Skeletal muscle cell (primary cell): ENCODE measurements around the gene DCANP1.
"Not testable (repeated sequence)": the region's sequence is repeated elsewhere in the genome, so short reads cannot be mapped to it uniquely, and the experiment has no call there.

Source experiments
- DNase-seq: peaks from one replicate; pipeline ENCODE4 v3.0.0-alpha.2; 2010; ENCODE audit warnings: low read depth
- H3K4me3 ChIP-seq: 2 replicates; pipeline ENCODE4 v1.5.1; 2011; ENCODE audit warnings: low read depth, mild to moderate bottlenecking, control low read depth, low read length, moderate library complexity

The DCANP1 gene, protein sequence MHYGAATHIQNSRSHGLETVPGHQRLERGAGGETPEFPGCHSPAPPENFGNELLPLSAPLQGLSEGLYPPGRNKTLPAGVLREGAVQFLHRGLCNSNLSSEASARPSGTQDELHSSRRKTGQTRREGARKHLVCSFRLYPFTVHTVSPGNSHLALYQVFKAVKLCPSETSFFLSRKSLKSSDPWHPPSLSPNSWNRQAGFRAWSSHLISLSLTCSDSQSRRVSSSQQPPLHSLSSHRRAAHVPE

DNA sequence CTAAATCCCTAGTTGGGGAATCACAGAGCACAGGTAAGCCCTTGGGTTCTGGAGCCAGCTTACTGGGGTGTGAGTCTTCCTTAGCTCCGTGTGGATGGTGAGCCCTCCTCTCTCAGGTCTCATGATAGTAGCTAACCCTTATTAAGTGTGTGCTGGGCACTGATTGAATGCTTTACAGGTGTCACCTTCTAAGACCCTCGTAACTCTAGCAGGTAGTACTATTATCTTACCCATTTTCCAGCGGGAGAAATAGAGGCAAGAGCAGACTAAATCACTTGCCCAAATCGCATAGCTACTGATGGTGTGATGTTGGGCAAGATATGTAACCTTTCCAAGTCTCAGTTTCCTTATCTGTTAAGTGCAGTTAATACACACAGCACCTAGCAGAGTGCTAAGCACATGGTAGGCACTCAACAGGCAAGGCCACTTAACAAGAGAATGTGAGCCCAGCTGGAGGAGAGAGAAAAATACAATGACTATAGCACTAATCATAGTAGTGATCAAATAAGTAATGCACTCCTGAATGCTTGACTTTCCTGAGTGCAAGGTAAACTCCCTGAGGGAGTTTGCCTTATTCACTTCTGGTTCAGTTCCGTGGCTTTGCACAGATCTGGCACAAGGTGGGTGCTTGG lies at the start of gene DCANP1:
Gene DCANP1 (minus strand): TSS at position 51 of the 632 bp plus-strand sequence. CDS start 240 bp downstream, outside the sequence.
- H3K4me3 ChIP-seq = no peak within 1 kb of the TSS
- no peak for DNase-seq

DNA sequence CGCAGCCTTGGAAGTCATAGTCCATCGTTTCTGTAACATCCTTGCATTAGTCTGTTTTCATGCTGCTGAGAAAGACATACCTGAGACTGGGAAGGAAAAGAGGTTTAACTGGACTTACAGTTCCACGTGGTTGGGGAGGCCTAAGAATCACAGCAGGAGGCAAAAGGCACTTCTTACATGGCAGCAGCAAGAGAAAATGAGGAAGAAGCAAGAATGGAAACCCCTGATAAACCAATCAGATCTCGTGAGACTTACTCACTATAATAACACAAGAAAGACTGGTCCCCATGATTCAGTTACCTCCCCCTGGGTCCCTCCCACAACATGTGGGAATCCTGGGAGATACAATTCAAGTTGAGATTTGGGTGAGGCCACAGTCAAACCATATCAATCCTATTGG lies 48.4 kb upstream of the DCANP1 start:
- not testable (repeated sequence) for DNase-seq, H3K4me3 ChIP-seq

DNA sequence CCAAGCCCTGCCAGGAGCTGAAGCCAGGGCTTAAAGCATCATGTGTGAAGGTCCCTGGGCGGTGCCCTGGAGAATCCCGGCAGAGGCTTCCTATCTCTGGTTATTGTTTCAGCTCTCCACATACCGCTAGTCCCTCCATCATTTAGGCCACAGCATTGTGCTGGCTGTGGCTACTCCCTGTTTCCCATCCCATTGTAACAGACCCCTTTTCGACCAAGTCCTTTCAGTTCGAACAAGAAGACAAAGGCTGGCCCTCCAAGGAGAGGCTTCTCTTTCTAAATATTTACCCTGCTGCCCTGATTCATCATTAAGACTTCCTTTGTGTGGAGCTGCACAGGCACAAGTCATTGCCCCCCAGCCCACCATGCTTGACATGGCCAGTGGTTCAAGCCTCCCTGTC lies 47.0 kb upstream of the DCANP1 start:
- H3K4me3 ChIP-seq = no peak overlapping the region
- no peak for DNase-seq

DNA sequence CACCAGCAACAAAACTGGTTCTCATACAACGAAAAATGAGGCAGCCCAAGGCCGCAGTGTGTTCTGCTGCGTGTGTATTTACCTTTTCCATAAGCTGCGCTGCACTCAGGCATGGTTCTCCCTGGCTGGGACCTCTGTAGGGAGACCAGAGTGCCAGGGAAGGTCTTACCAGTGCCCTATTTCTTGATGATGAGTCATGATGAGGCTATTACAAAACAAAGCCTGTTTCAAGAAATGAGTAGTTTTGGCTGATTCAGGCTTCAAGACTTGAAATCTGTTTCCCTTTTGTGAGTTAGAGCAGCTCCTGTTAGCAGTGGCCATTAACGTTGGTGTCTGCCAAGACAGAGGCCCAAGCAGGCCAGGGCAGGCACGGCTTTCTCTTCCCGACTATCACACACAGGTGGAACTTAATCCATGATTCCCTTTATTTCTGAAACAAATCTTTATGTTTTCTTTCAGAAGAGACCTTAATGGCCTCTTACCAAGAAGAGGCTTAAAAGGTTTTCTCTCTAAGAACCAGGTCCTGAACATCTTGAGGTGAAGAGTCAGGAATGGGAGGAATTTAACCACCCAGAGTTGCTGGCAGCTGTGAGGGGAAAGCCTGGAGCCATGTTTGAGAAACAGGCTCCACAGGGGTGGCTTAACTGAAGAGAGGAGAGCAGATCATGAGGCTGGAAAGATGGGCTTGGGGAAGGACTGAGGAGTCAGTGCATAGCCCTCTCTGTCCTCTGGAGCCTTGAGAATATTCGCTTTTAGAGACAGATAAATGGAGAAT lies 46.4 kb upstream of the DCANP1 start:
- no peak overlapping the region for H3K4me3 ChIP-seq
- peak; percentile 77 for DNase-seq

DNA sequence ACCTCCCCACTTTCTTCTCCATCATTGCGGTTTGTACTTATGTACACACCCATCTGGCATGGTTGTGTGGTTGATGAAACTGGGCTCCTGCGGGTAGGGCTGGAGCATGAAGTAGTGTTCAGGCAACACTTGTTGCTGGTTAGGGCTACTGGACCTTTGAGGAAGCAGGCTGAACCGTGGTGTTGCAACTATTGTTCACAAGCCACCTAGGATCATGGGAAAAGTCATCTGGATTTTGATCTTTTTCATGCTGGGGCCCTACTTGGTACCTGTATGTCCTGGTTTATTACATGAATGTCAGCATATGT lies 45.1 kb upstream of the DCANP1 start:
- H3K4me3 ChIP-seq = no peak overlapping the region
- no peak for DNase-seq

DNA sequence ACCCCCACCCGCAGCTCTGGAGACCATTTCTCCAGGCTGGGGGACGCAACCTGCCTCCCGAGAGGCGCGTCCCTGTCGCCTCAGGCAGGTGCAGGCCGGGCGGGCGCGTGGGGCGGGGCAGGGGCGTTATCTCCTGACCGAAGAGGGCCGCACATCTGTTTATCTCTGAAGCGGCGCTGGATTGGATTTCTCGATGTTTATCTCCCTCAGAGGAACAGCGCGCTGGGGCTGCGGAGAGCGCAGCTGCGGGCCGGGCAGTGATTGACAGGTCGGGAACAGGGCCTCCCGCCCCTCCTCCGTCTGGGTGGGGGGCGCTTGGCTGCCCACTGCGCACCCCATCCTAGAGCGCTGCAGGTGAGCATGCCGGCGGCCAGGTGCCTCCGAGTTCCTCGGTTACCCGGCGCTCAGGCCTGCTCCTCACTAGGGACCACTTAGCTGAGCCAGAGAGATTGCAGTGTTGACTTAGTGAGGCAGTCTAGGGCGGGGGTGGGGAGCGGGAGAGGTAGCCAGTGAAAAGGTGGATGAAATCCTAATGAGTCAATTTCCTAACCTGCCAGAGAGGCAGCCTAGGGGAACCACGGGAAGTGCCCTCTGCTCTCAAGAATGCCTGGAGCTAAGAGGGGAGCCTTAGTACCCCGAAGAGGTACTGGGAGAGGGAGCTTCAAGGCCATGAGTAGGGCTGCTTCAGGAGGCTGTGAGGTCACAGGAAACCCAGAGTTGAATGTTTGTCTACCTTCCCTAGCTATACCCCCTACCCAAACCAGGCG lies 44.6 kb upstream of the DCANP1 start:
- no peak overlapping the region for H3K4me3 ChIP-seq
- no peak for DNase-seq

DNA sequence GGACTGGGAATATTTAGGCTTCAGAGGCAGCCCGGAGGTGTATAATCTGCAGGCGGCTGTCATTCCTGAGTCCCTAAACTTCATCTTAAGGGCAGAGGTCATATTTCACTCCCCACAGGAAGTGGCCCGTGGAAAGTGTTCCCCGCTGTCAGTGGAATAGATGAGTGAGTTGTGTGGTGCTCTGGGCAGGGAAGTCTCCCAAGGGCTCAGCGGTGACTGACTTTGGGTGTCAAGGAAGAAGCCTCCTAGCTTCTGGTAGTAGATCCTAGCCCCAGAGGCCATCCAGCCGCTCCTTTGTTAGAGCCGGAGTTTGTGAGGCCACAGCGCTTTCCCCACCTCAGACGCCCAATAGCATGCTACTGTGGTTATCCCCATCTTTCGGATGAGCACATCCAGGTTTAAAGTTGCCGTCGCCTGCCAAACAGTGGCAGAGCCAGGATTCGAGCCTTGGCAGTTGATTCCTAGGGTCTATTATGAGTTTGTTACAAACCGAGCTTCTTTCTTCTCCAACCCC lies 43.9 kb upstream of the DCANP1 start:
- DNase-seq = no peak
- no peak overlapping the region for H3K4me3 ChIP-seq

DNA sequence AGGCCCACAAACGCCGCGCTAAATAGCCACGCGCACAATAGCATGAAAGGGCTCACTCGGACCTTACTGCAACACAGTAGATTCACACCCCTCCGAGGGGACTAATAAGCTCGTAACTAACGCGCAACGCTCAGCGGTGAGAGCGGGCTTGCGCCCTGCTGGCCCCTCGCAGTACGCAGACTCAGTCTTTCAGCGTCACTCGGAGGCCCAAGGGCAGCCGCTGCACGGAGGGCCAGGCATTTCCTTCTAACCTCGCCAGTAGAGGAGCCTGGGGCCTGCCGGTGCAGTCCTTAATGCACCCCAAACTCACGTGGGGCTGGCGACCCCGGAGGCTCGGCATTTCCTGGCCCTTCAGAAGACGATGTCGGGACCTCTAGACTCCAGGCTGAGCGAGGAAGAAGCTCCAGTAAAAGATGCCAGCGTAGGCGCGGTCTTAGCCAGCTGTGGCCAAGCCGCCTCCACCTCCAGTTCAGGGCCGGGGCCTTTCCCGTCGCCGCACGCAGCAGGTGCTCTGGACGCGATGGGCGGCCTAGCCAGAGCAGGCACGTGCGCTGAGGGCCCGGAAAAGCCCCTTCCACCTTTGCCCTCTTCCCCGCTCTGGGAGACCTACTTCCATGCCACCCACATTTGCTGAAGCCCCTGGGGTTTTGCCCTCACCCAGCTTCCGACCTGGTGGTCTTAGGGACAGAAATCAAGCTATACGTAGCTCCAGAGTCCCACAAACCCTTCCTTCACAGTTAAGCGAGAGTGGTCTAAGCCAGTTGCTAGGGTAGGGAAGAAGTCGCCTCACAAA lies 43.3 kb upstream of the DCANP1 start:
- no peak for DNase-seq
- H3K4me3 ChIP-seq = peak overlapping the region; percentile 1

DNA sequence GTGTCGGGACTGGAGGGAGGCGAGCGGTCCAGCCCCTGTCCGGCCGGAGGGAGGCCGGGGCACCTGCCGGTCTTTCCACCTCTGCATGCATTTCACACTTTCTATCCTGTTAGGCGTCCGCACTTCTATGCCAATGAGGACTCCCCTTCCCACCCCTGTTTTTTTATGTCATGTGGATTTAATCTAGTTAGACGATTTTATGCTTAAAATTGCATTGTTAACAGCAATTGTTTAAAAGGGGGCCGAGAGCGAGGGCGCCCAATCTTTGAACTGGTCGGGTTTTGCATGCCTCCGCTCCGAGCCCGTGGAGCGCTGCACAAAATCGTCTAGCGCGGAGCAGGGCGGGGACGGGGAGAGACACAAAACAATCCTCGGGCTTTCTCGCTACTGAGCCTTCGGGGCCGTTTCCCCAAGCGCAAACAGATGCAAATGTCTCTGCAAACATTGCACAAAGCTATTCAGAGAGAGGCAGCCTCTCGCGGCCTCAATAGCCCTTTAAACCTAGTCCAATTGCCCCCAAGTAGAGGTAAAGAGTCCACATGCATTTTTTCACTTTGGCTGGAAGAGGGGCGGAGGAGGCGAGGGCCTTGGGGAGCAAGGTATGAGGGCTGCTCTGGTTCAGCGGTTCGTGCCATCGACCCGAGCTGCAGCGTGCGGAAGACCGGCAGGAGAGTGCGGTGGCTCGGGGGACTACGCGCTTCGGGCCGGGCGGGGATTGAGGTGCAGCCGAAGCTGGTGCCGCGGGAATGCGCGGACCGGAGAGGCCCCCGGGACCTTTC lies 42.5 kb upstream of the DCANP1 start:
- DNase-seq = no peak
- H3K4me3 ChIP-seq = peak overlapping the region; percentile 45

DNA sequence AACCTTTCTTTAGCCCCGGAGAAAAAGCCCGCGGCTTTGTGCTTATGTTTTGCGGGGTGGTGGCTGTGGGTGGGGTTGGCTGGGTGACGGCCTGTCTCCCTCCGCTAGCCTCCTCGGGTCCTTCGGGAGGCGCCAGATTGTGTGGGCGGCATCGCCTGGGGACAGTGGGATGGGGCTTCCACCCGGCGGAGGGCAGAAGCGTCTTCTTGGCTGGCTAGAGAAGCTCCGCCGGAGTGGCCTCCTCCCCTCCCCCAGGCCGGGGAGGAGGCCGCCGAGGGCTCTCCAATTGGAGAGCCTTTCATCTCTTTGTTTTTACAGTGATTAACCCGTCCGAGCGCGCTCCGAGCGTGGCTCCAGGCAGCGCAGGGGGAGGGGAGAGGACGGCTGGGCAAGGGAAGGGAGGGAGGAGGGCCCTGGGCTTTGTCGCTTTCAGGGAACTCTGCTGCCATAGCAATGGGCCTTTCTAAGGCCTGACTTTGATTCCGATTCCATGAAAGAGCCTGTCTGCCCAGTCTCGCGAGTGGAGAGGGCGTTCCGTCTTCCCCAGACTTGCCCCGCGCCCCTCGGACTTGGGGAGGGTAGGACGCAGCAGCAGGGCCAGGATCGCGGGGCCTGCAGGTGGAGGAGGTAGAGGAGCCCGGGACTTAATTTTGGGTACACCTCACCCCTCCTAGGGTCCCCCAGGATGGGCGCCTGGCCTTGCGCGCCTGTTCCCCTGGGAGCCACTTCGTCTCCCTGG lies 41.7 kb upstream of the DCANP1 start:
- peak overlapping the region; percentile 45 for H3K4me3 ChIP-seq
- DNase-seq = peak; percentile 25

DNA sequence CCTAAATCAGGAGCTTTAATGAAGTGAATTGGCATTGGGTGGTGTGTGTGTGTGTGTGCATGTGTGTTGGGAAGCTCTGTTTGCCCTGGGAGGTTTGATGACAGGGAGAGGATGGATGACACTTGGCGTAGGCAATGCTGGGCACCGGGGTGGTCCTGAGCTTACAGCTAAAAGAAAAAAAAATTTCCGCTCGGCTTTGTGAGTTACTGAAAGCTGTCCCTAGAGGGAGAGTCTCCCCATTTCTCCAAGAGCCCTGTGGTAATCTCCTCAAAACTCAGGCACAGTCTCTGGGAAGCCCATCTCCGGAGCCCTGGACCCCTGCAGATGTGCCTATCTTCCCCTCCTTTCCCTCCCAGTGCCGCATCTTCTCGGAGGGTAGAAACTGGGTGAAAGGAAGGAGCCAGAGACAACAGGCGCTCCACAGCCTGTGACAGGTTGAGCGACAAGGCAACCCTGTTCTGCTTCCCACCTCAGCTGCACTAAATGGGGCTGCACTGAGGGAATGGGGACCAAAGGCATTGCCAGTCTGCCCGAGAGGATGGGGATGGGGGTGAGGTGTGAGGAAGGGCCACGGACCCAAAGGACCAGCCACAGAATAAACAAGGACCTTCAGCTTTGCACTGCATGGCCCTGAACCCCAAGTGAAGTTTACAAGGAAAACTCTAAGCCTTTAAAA lies 40.8 kb upstream of the DCANP1 start:
- peak overlapping the region; percentile 45 for H3K4me3 ChIP-seq
- DNase-seq = no peak

DNA sequence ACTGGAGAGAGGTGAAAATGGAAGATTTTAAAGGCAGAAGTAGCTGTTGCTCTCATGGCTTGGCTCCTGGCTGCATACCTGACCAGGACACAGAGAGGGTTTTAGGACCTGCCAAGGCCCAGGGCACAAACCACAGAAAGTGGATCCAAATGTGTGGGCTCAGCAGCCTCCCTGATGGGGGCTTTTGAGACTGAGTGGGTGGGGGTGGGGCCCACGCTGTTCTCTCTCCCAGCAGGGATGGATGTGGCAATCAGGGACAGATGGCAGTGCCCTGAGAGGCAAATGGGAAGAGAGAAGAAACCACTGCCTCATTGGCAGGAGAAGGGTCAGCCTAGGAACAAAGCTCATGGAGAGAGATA lies 39.9 kb upstream of the DCANP1 start:
- DNase-seq = no peak
- no peak overlapping the region for H3K4me3 ChIP-seq

DNA sequence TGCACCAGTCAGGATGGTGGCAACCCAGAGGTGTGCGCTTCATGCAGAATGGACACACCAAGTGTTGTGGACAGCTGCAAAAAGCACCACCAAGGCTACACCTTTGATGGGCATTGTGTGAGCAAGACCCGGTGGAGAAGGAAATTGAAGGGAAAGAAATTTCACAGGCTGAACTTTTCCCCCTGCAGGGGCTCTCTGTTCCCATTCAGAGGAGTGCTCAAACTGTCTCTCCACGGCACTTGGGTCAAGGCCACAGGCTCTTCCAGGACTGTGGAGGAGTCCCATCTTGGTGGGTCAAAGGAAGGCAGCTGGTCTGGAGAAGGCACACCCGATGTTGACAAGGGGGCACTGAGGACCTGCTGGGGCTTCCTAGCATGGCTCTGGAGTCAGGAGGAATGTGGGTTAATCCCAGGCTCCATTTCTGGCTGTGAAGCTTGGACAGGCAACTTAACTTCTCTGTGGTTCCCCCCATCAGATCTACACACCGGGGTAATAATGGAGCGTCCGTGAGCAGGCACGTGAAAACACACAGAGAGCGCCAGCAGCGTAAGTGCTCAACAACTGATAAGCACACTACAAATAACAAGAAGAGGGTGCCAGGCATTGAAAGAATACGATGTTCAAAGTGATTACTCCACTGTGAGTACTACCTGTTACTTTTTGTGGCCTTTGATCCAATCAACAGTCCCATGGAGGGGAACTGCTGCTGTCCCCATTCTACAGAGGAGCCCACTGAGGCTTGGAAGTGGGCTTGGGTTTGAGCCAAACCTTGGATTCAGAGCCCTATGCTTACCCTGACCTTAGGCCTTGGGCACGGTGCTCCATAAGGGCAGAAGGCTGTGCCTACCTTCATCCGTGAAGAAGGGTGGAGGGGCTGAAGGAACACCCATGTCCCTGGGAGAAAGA lies 39.2 kb upstream of the DCANP1 start:
- H3K4me3 ChIP-seq = no peak overlapping the region
- DNase-seq = no peak

DNA sequence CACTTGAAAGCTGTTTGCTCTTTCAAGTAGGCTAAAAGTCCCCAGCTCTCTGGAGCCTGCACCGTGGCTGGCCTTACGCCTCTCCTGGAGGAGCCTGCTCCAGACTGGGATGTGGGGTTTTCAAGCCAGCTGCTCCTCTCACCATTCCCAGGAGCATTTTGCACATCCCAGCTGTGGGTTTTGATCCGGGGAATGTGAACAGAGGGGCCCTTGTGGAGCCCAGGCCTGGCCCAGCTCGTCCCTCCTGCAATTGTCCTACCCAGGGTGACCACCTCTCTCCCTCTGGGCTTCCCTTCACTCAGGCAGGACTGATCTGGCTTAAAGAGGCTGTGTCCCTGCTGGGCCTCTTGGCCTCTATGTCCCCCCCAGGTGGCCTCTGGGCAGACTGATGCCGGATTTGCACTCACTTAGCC lies 37.5 kb upstream of the DCANP1 start:
- no peak overlapping the region for H3K4me3 ChIP-seq
- no peak for DNase-seq

DNA sequence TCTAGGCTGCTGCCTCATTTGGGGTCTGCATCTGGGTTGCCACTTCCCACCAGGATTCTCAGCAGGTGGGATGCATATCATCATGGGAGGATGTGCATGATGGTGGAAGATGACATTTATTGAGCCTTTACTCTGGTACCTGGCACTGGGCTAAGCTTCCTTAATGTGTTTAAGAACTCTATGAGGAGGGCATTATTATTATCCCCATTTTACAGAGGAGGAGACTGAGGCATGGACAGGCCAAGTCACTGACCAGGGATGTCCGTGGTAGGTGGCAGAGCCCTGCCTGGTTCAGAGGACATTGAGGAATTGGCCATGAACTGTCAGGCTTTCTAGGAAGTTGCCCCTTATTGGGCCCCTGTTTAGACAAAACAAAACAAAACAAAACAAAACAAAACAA lies 36.1 kb upstream of the DCANP1 start:
- no peak for DNase-seq
- no peak overlapping the region for H3K4me3 ChIP-seq

DNA sequence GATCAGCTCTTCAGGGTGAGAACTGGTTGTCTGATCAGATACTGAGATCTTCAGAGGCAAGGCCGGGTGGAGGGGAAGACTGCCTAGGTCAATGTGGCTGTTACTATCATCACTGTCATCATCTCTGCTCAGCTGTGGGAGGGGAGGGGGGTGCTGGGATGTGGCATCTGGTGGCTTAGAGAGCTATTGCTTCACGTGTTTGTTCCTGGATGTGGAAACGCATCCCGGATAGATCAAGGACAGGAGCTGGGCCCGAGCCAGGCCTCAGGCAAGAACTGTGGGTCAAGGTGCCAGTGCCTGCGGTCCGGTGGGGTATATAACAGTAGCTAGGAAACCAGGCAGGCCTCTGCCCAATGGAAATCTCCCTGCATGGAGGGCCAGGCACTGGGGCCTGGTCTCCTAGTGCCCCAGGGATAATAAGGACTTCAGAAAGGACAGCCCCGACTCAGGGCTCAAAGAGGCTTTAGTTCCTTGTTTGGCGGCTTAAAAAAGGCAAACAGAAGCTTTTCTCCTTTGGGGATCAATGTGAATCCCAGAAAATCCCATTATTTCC lies 35.3 kb upstream of the DCANP1 start:
- DNase-seq = no peak
- no peak overlapping the region for H3K4me3 ChIP-seq
